ENCODE data around the gene UEVLD.
"Not testable (repeated sequence)": the region's sequence is repeated elsewhere in the genome, so short reads cannot be mapped to it uniquely, and the experiment has no call there.

The UEVLD gene

GRCh38 chr11:18588297-18589252 is at the start of gene UEVLD:
TSS of gene UEVLD (minus strand) at chr11:18588734. CDS start at chr11:18588654, 80 bp downstream.
- DNase-seq: peak; percentile 78

DNA sequence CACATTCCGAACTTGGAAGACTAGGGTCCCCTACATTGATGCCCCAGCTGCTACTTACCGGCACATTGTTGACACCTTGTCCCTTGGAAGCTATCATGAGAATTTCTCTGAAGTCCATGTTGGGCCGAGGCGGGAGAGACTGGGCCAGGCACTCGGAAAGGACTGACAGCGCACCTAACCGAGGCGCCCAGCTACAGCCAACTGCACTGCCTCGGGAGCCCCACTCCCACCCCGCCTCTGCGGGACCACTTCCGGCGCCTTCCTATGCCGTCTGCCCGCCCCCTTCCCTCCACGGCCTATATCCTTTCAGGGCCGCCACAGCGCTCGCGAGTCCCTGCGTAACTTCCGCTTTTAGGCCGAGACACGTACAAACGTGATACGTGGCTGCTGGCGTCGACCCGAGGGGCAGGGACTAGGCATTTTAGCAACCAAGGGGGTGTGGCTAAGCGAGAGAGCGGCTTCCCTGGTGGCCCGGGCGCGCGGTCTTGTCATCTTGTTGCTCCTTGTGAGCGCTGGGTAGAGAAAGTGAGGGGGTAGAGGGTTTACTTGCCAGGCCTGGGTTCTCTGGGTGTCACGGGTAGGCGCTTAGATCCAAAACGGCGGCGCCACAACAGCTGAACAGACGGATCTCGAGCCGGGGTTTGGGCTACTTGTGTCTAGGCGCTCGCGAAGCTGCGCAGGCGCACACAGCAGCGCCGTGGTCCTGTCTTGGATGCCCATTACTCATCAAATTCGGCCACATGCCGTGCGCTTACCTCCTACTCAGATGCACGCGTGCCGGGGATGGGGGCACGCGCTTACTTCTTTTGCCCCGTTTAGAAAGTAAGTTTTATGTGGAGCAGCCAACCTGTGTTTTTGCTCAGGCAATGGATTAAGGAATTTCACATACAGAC is 45.9 kb upstream of the UEVLD start, which contains the start of gene SPTY2D1:
SPTY2D1 (minus strand) TSS at position 203 of the 893 bp plus-strand sequence; CDS start at position 118, 85 bp downstream.
- peak; percentile 98 for DNase-seq

DNA sequence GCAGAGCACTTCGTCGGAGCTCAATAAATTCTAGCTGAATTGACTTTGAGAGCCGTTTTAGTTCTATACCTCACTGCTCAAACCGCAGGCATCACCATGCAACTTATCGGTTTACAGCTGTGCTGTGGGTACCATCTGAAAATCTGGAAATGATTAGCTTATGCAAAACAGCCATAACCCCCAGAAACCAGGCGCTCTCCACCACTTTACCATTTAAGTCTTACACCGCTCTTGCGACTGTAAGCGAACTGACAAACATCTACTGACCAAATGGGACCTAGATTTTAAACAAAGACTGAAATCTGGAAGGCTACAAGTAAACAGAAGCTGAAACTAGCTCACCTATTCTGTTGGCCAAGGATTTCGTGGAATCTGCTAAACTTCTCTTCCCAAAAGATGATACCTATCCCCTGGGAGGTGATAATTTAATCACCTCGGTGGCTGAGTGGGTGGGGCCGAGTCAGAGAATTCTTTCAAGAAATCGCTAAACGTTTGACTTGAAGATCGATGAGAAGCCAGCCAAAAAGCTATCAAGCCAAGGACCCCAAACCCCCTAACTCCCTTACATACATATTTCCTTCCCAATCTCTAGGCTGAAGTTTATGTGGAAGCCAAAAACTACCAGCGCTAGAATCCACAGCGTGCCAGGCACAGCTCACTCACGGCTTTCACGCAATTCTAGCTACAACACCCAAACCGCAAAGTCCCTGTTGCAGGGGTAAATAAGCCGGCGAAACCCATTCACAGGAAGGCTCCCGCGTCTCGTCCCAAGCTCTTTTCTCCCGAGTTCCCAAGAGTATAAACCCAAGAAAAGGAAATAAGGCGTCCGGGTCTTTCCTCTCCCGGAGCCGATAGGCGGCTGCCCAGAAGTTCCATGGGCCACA is 45.0 kb upstream of the UEVLD start:
- peak; percentile 42 for DNase-seq

DNA sequence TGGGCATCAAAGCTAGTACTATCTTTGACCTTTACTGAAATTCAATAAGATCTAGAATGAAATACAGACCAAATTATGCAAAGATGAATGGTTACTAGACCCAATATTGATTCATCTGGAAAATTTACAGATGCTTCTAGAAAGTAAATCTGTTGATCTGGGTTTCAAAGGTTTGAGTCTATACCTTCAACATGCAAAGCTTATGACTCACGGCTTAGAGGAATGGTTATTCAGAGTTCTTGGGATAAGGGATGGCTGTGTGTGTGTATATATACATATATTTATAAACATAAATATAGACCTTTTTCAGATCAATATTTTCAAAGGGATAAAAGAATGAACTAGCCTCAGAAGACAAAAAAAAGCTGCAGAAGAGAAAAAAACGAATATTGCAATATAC is 44.3 kb upstream of the UEVLD start:
- DNase-seq: no peak

DNA sequence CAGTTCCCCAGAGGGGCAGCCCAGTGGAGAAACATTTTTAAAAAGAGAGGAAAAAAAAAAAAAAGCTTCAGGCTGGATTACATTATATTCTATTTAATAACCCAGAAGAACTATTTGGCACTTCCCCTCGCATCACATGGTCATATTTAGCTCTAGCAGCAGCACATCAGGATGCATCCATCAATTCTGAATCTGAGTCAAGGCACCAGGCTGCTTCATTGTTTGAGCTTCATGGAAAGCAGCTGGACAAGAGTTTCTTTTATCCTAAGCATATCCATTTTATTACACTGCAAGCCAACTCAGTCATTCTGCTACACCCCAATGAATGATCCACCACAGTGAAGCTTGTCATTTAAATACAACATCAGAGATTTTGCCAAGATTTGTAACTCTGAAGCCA is 35.6 kb upstream of the UEVLD start:
- DNase-seq: no peak

GRCh38 chr11:18623707-18624106 is 35.2 kb upstream of the UEVLD start:
- no peak for DNase-seq

- DNase-seq: no peak
Observed at GRCh38 chr11:18618342-18619025, 29.9 kb upstream of the UEVLD start.

GRCh38 chr11:18617688-18618341 is 29.3 kb upstream of the UEVLD start:
- DNase-seq: peak; percentile 13

DNA sequence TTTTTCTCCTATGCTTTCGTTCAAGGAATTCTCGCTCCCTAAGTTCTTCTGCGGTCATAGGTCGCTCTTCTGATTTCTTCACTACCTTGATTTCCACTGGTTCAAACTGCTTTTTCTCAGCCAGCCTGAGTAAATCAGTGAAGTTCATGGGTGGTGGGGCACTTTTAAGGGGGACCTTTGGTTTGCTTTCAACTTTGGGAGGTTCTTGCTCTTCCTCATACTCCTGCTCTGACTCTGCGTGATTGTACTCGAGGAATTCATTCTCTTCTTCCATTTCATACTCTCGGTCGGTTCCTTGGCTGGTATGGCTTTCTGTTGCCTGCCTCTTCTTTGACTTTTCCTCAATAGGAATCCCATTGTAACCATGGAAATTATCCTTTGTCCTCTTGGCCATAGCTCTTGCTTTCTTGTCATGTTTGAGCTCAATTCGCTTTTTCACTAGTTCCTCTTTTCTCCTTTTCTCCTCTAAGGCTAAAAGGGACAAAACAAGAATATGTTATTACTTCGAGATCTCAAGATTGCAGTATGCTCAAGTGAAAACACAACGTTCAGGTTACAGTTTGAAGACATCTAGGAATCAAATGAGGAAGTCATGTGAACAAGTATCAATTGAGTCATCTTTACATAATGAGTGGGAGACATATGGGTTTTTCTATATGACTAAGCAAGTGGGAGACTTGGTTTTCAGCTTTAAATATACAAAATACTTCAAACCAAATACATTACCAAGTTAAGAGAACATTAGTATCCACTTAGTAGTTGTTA is 27.3 kb upstream of the UEVLD start:
- DNase-seq: no peak

GRCh38 chr11:18614667-18615066 is 26.1 kb upstream of the UEVLD start:
- no peak for DNase-seq

DNA sequence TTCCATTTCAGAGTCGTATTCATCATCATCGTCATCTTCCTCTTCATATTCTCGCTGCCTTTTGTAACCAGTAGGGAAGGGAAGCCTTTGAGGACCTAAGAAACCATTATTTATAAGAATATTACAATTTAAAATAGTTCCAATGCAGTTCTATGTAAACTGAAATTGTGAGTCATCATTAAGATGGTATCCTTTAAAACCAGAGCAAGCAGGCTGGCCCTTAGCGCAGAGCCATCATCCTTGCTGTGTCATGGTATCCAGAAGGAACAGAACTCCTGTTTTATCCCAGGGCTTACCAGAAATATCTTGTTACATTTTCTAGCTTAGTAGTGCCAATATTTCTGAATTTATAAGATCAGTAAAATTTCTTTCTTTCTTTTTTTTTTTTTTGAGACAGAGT is 23.9 kb upstream of the UEVLD start:
- no peak for DNase-seq

DNA sequence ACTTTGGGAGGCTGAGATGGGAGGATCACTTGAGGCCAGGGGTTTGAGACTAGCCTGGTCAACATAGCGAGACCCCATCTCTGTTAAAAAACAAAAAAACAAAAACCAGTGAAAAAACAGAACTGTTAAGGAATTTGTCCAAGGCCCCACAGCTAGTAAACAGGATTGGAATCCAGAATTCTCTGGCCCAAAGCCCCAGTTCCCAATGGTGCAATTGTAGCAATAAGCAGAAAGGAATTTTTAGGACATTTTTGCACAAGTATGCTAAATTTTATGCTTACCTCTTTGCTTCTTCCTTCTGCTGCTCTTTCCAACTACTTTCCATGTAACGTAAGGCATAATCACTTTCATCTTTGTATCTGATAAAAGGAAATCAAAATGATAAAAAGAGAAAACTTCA is 22.7 kb upstream of the UEVLD start:
- DNase-seq: no peak

GRCh38 chr11:18608376-18608775 is 19.8 kb upstream of the UEVLD start:
- DNase-seq: no peak

DNA sequence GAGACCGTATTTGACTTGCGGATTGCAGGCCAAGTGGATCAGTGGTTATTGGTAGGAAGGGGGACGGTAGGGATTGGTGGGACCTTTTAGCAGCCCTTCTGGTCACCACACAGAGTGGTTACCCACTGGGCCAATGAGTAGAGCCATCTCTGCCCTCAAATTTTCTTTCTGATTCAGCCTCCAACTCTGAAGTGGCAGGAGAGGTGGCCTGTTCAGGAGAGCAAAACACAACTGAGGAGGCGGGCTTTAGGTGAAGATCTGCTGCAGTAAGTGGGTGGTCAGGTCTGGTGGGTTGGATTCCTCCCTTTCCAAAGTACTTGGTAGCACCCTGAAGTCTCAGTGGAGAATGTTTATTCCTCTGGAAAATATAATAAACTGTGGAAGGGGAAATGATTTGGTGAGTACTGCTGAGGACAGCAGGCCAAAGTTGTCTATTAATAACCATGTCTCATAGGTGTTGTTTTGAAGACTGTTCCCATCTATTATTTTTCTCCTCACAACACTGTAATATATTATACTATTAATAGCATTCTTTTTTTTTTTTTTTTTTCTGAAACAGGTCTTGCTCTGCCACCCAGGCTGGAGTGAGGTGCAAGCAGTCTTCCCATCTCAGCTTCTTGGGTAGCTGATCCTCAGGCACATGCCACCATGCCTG is 12.5 kb upstream of the UEVLD start:
- DNase-seq: no peak

- no peak for DNase-seq
Observed at GRCh38 chr11:18599739-18600230, 11.3 kb upstream of the UEVLD start, which contains the start of gene MISFA. TSS of gene MISFA (plus strand) at chr11:18599789. CDS start at chr11:18599929, 140 bp downstream.

DNA sequence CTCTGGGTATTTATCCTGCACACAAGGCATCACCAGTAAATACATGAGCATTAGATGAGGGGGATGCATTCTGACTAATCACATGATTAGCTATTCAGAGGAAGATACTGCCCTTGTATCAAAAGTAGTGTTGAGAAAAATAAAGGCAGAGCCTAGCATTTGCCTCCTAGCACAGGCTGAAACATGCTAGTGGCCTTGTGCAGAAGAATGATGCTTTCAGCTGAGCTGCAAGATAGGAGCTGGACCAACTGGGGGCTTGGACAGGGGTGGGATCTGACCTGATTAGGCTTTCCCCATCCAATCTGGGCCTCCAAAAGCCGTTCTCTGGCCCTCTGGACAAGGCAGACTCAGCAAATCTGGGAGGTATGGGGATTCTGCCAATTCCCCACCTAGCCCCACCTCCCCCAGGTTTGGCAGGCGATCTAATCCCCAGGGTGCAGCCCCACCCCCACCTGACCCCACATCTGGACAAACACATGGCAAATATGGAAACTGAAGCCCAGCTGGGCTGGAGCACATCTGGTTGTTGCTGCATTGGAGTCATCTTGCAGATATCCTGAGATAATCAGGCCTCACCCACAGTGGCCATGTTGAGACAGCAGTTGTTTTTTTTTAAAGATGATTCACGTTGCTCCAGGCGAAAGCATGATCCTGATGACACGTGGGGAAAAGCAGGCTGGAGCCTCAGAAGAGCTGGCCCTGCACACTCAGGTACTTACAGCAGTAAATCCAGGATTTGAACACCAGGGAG is 6.6 kb upstream of the UEVLD start:
- DNase-seq: no peak

- not testable (repeated sequence) for DNase-seq
Observed at GRCh38 chr11:18594088-18594487, 5.6 kb upstream of the UEVLD start.

DNA sequence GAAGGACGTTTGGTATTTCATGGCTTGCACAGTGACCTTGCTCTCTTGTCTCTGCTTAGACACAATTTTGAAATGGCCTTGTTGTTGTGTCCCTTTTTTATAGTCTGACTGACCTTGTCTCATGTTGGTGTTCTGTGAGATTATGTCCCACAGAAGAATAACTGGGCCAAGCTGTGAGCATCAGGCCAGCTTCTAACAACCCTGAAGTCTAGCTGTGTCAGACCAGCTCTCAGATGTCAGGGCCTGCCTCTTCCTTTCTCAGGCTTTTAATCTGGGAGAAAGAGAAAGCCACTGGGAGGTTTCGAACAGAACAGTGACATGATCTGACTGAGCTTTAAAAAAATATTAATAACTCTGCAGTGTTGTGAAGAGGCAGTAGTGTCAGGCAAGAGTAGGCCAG is 2.0 kb upstream of the UEVLD start:
- DNase-seq: no peak

GRCh38 chr11:18581825-18582224 is 6.7 kb downstream of the UEVLD start:
- no peak for DNase-seq

Data from activated CD4-positive, alpha-beta T cell treated with anti-CD3 and anti-CD28 coated beads for 48 hours (primary cell).